ENCODE measurements around the gene DIRAS2. TPM values are rescaled to one million over a fixed set of nuclear protein-coding genes. Genes with fewer than 3 reads are reported as not detected.

Gene DIRAS2
- polyA plus RNA-seq, 3 donors, result not detected

- Mint-ChIP-seq H3K9me3 (peaks cover 0 to 5% (median 2%) of the 10 kb centered on the region in 7 donors), H3K27me3 (ENCODE audit: low read depth in 3 of 3) (peaks cover 0 to 18% (median 1%) of the 10 kb centered on the region in 3 donors), H3K4me1 (no peaks in the 10 kb centered on the region), H3K27ac (no peak overlapping the region), H3K36me3 (no peaks in the 10 kb centered on the region), H3K4me3 (no peak overlapping the region)
- Histone ChIP-seq H3K27me3 (ENCODE audit: control insufficient read depth in 2 of 2, insufficient read depth in 2 of 2, low read length in 2 of 2) (peaks cover 0 to 20% of the 10 kb centered on the region in 2 donors), H3K4me1 (ENCODE audit: control insufficient read depth in 1 of 2, insufficient read depth in 2 of 2, low read length in 2 of 2) (no peaks in the 10 kb centered on the region), H2AFZ (ENCODE audit: insufficient read depth, low read depth, low read length, poor library complexity, severe bottlenecking) (no peak overlapping the region), H3K4me2 (replicated peaks; ENCODE audit: extremely low read depth, low read length, poor library complexity, severe bottlenecking) (no peak overlapping the region), H3K79me2 (ENCODE audit: insufficient read depth, low read length) (no peaks in the 10 kb centered on the region), H3K36me3 (replicated peaks in 1 of 2; ENCODE audit: control insufficient read depth in 1 of 2, insufficient read depth in 2 of 2, low read length in 2 of 2) (no peaks in the 10 kb centered on the region), H4K20me1 (ENCODE audit: insufficient read depth, low read length) (no peaks in the 10 kb centered on the region), H3K27ac (ENCODE audit: low read depth in 1 of 2, low read length in 2 of 2) (no peak overlapping the region), H3K9ac (ENCODE audit: insufficient read depth, low read length, poor library complexity, severe bottlenecking) (no peak overlapping the region), H3K4me3 (replicated peaks in 1 of 3; ENCODE audit: low read depth in 2 of 3, low read length in 3 of 3) (no peak overlapping the region), H3K9me3 (replicated peaks in 1 of 2; ENCODE audit: control insufficient read depth in 1 of 2, insufficient read depth in 1 of 2, low read length in 2 of 2) (peaks cover 0 to 9% of the 10 kb centered on the region in 2 donors)
- no peak for DNase-seq
- WGBS (ENCODE audit: insufficient coverage), result no CpG with 5 or more reads among the region's 3 CpGs
- no peak for TF ChIP-seq CTCF (IDR thresholded peaks at IDR 0.05)
- intact Hi-C loops (cut with micrococcal nuclease), result no loop called here
These were observed 64.4 kb downstream of the DIRAS2 start for GRCh38 chr9:90578126-90578815.

GRCh38 chr9:90569511-90569910 lies 73.1 kb downstream of the DIRAS2 start:
- peaks cover 0 to 5% (median 0%) of the 10 kb centered on the region in 7 donors for H3K9me3 Mint-ChIP-seq
- intact Hi-C loops (cut with micrococcal nuclease), result no loop called here

More at GRCh38 chr9:90569511-90569910, 73.1 kb downstream of the DIRAS2 start:
- Histone ChIP-seq H3K4me2 (replicated peaks; ENCODE audit: extremely low read depth, low read length, poor library complexity, severe bottlenecking) (no peak overlapping the region), H2AFZ (ENCODE audit: insufficient read depth, low read depth, low read length, poor library complexity, severe bottlenecking) (no peak overlapping the region), H3K27me3 (ENCODE audit: control insufficient read depth in 2 of 2, insufficient read depth in 2 of 2, low read length in 2 of 2) (peaks cover 0 to 53% of the 10 kb centered on the region in 2 donors), H3K36me3 (replicated peaks in 1 of 2; ENCODE audit: control insufficient read depth in 1 of 2, insufficient read depth in 2 of 2, low read length in 2 of 2) (no peaks in the 10 kb centered on the region), H3K9me3 (replicated peaks in 1 of 2; ENCODE audit: control insufficient read depth in 1 of 2, insufficient read depth in 1 of 2, low read length in 2 of 2) (no peaks in the 10 kb centered on the region), H3K79me2 (ENCODE audit: insufficient read depth, low read length) (no peaks in the 10 kb centered on the region), H3K9ac (ENCODE audit: insufficient read depth, low read length, poor library complexity, severe bottlenecking) (no peak overlapping the region), H3K4me3 (replicated peaks in 1 of 3; ENCODE audit: low read depth in 2 of 3, low read length in 3 of 3) (no peak overlapping the region), H4K20me1 (ENCODE audit: insufficient read depth, low read length) (no peaks in the 10 kb centered on the region), H3K27ac (ENCODE audit: low read depth in 1 of 2, low read length in 2 of 2) (no peak overlapping the region), H3K4me1 (ENCODE audit: control insufficient read depth in 1 of 2, insufficient read depth in 2 of 2, low read length in 2 of 2) (peaks cover 0 to 7% of the 10 kb centered on the region in 2 donors)
- H3K27me3 Mint-ChIP-seq (ENCODE audit: low read depth in 3 of 3), result peaks cover 5 to 34% (median 6%) of the 10 kb centered on the region in 3 donors
- no peak for TF ChIP-seq CTCF (IDR thresholded peaks at IDR 0.05)
- peak; percentile 3 to 41 (median 14) for DNase-seq
- WGBS (ENCODE audit: insufficient coverage), result no CpG with 5 or more reads among the region's 1 CpG
- no peak overlapping the region for H3K4me3 Mint-ChIP-seq
- no peaks in the 10 kb centered on the region for H3K36me3 Mint-ChIP-seq
- no peak overlapping the region for H3K27ac Mint-ChIP-seq
- peaks cover 9% of the 10 kb centered on the region for H3K4me1 Mint-ChIP-seq
